ENCODE data around the gene CRACR2A. TPM values are rescaled to one million over a fixed set of nuclear protein-coding genes. Genes with fewer than 3 reads are reported as not detected.

Gene CRACR2A
- total RNA-seq, 1 donor from 2014 or later = 4.4 TPM

DNA sequence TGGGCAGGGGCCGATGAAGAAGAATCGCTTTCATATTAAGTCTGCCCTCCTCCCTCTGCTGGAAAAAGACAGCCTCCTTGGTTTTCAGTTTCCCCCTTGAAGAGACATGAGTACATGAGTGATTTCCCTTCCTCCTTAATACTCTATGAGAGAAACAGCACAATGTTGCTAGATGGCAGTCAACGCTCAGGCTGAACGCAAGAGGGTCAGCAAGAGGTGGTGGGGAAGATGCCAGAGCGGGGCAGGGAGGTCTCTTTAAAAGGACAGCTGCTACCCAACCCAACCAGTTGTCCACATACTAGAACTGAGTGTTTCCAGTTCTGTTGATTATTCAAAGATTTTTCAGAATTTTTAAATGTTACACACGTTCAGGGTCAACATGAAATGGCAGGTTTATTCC lies 22.8 kb downstream of the CRACR2A start:
- Histone ChIP-seq H3K9me3 (no peaks in the 10 kb centered on the region), H3K36me3 (no peaks in the 10 kb centered on the region), H3K27me3 (no peaks in the 10 kb centered on the region), H3K27ac (no peak overlapping the region), H3K4me1 (no peaks in the 10 kb centered on the region), H3K4me3 (no peak overlapping the region)
- DNase-seq (ENCODE audit: extremely low spot score in 2 of 2) = no peak
- intact Hi-C loops (cut with DNase I) = no loop called here
- no peak for TF ChIP-seq POLR2AphosphoS5 (IDR thresholded peaks at IDR 0.05; ENCODE audit: insufficient read depth in 1 of 2, low read depth in 1 of 2)
- TF ChIP-seq CTCF (IDR thresholded peaks at IDR 0.05) = no peak
- TF ChIP-seq POLR2A (IDR thresholded peaks at IDR 0.05) = no peak

DNA sequence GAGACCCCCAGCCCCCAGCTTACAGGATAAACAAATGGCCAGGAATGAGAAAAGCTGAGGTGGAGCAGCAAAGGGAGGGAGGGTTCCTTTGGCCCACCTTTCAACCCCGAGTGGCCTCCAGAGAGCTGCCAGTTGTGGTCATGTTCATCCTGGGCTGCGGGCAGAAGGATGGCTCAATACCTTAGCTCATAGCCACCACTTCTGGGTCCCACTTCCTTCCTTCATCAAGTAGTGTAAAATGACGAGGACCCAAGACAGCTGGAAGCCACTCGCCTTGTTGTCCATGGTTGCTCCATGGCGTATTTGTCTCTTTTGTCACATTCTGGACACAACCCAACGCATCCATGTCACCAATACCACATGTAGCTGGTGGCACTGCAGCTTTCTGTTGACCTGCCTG lies 24.2 kb downstream of the CRACR2A start:
- Histone ChIP-seq H3K36me3 (no peaks in the 10 kb centered on the region), H3K4me3 (no peak overlapping the region), H3K27me3 (no peaks in the 10 kb centered on the region), H3K9me3 (no peaks in the 10 kb centered on the region), H3K27ac (no peak overlapping the region), H3K4me1 (no peaks in the 10 kb centered on the region)
- no peak for TF ChIP-seq POLR2AphosphoS5 (IDR thresholded peaks at IDR 0.05; ENCODE audit: insufficient read depth in 1 of 2, low read depth in 1 of 2)
- no peak for TF ChIP-seq CTCF (IDR thresholded peaks at IDR 0.05)
- TF ChIP-seq POLR2A (IDR thresholded peaks at IDR 0.05) = no peak
- intact Hi-C loops (cut with DNase I) = no loop called here
- DNase-seq (ENCODE audit: extremely low spot score in 2 of 2) = no peak

GRCh38 chr12:3727877-3728632 lies 24.9 kb downstream of the CRACR2A start:
- intact Hi-C loops (cut with DNase I) = no loop called here
- Histone ChIP-seq H3K4me1 (no peaks in the 10 kb centered on the region), H3K9me3 (no peaks in the 10 kb centered on the region), H3K36me3 (no peaks in the 10 kb centered on the region), H3K27ac (no peak overlapping the region), H3K27me3 (no peaks in the 10 kb centered on the region), H3K4me3 (no peak overlapping the region)
- DNase-seq (ENCODE audit: extremely low spot score in 2 of 2) = no peak
- TF ChIP-seq CTCF (IDR thresholded peaks at IDR 0.05) = no peak
- TF ChIP-seq POLR2A (IDR thresholded peaks at IDR 0.05) = no peak
- TF ChIP-seq POLR2AphosphoS5 (IDR thresholded peaks at IDR 0.05; ENCODE audit: insufficient read depth in 1 of 2, low read depth in 1 of 2) = no peak

GRCh38 chr12:3727354-3727753 lies 25.6 kb downstream of the CRACR2A start:
- no peak overlapping the region for H3K4me3 ChIP-seq
- H3K27ac ChIP-seq = no peak overlapping the region
- no peaks in the 10 kb centered on the region for H3K27me3 ChIP-seq
- no peaks in the 10 kb centered on the region for H3K4me1 ChIP-seq
- no peaks in the 10 kb centered on the region for H3K9me3 ChIP-seq
- DNase-seq (ENCODE audit: extremely low spot score in 2 of 2) = no peak
- intact Hi-C loops (cut with DNase I) = no loop called here
- TF ChIP-seq CTCF (IDR thresholded peaks at IDR 0.05) (no peak), POLR2A (IDR thresholded peaks at IDR 0.05) (no peak), POLR2AphosphoS5 (IDR thresholded peaks at IDR 0.05; ENCODE audit: insufficient read depth in 1 of 2, low read depth in 1 of 2) (no peak)
- H3K36me3 ChIP-seq = no peaks in the 10 kb centered on the region

GRCh38 chr12:3726456-3726855 lies 26.5 kb downstream of the CRACR2A start:
- no peaks in the 10 kb centered on the region for H3K36me3 ChIP-seq
- H3K4me1 ChIP-seq = no peaks in the 10 kb centered on the region
- TF ChIP-seq CTCF (IDR thresholded peaks at IDR 0.05) (no peak), POLR2A (IDR thresholded peaks at IDR 0.05) (no peak)
- no peak overlapping the region for H3K4me3 ChIP-seq
- DNase-seq (ENCODE audit: extremely low spot score in 2 of 2) = no peak
- no peak overlapping the region for H3K27ac ChIP-seq
- intact Hi-C loops (cut with DNase I) = no loop called here
- no peaks in the 10 kb centered on the region for H3K9me3 ChIP-seq
- H3K27me3 ChIP-seq = no peaks in the 10 kb centered on the region
